Esophagus muscularis mucosa (tissue), 4 donors: ENCODE results near the gene STMN3.

ENCODE experiments used
- EP300 ChIP-seq: sonication (generic); formaldehyde crosslinking; IDR thresholded peaks from one replicate; pipeline ENCODE4 v1.6.1; 2017; ENCODE audit warnings: antibody characterized with exemption
- POLR2A ChIP-seq: fragments of 450-650 bp; IDR thresholded peaks from one replicate; pipeline ENCODE4 v1.6.1; 2017; ENCODE audit warnings: antibody characterized with exemption, moderate library complexity, mild to moderate bottlenecking, low read depth
- POLR2AphosphoS5 ChIP-seq, 2 donors: sonication (generic); formaldehyde crosslinking; IDR thresholded peaks; one replicate each; pipeline ENCODE4 v1.6.1; 2017; ENCODE audit warnings: antibody characterized with exemption in 2 of 2
- TF ChIP-seq, protein P1 (sequence below), 3 experiments: fragments of 200-600 bp in 2 of 3; fragments of 450-650 bp in 1 of 3; sonication (generic) in 2 of 3; IDR thresholded peaks; one replicate each; pipeline ENCODE4 v1.5.1; 2017 to 2019; ENCODE audit warnings: antibody characterized with exemption in 3 of 3, mild to moderate bottlenecking in 2 of 3, moderate library complexity in 1 of 3

DNA sequence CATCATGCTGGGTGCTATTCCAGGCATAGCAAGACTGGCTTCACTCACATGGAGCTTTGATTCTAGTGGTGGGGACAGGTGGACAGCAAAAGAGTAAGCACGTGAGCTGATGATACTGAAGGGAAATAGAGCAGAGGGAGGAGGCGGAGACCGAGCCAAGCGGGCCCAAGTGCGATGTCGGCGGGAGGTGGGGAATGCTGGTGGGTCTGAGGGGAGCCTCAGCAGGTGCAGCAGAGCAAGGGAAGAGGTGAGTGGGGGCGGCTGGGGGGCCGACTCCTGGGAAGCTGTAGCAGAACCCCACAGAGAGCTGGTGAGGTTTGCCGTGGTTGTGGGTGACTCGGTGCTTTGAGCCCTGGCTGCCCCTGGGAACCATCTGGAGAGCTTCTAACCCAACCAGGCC, 15.1 kb upstream of the STMN3 start:
- TF ChIP-seq, protein P1, sequence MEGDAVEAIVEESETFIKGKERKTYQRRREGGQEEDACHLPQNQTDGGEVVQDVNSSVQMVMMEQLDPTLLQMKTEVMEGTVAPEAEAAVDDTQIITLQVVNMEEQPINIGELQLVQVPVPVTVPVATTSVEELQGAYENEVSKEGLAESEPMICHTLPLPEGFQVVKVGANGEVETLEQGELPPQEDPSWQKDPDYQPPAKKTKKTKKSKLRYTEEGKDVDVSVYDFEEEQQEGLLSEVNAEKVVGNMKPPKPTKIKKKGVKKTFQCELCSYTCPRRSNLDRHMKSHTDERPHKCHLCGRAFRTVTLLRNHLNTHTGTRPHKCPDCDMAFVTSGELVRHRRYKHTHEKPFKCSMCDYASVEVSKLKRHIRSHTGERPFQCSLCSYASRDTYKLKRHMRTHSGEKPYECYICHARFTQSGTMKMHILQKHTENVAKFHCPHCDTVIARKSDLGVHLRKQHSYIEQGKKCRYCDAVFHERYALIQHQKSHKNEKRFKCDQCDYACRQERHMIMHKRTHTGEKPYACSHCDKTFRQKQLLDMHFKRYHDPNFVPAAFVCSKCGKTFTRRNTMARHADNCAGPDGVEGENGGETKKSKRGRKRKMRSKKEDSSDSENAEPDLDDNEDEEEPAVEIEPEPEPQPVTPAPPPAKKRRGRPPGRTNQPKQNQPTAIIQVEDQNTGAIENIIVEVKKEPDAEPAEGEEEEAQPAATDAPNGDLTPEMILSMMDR (IDR thresholded peaks at IDR 0.05) = no peak
- no peak for TF ChIP-seq POLR2AphosphoS5 (IDR thresholded peaks at IDR 0.05)
- TF ChIP-seq POLR2A = no peak
- no peak for TF ChIP-seq EP300
